GM19395 (cell line): ENCODE measurements around the gene FAM168B.
"Not testable (repeated sequence)": the region's sequence is repeated elsewhere in the genome, so short reads cannot be mapped to it uniquely, and the experiment has no call there.

Experiments
- ATAC-seq: cut with Tn5 transposase; IDR thresholded peaks from one replicate; pipeline ENCODE4 v1.9.1; 2021; ENCODE audit warnings: mild to moderate bottlenecking, moderate library complexity; ENCODE audit not compliant: unreplicated experiment

FAM168B gene

GRCh38 chr2:131093006-131093695 is at the start of gene FAM168B:
Gene FAM168B (minus strand): TSS chr2:131093460. CDS start chr2:131082646, 10,814 bp downstream.
- ATAC-seq, result peak; percentile 83

GRCh38 chr2:131142849-131143248 is 49.6 kb upstream of the FAM168B start:
- ATAC-seq, result no peak

GRCh38 chr2:131140581-131140980 is 47.3 kb upstream of the FAM168B start:
- no peak for ATAC-seq

- no peak for ATAC-seq
Measured at GRCh38 chr2:131132729-131133128, 39.5 kb upstream of the FAM168B start.

- ATAC-seq, result no peak
Measured at GRCh38 chr2:131130298-131130596, 37.0 kb upstream of the FAM168B start.

- no peak for ATAC-seq
Measured at GRCh38 chr2:131127981-131128380, 34.7 kb upstream of the FAM168B start.

- ATAC-seq, result no peak
Measured at GRCh38 chr2:131127076-131127475, 33.8 kb upstream of the FAM168B start.

- no peak for ATAC-seq
Measured at GRCh38 chr2:131126436-131126835, 33.2 kb upstream of the FAM168B start.

GRCh38 chr2:131125195-131125757 is 32.0 kb upstream of the FAM168B start:
- ATAC-seq, result no peak

- no peak for ATAC-seq
Measured at GRCh38 chr2:131123192-131123591, 29.9 kb upstream of the FAM168B start.

- ATAC-seq, result no peak
Measured at GRCh38 chr2:131122496-131122895, 29.2 kb upstream of the FAM168B start.

- no peak for ATAC-seq
Measured at GRCh38 chr2:131121464-131121863, 28.2 kb upstream of the FAM168B start.

- ATAC-seq, result no peak
Measured at GRCh38 chr2:131120815-131121317, 27.6 kb upstream of the FAM168B start.

GRCh38 chr2:131115752-131116151 is 22.5 kb upstream of the FAM168B start:
- no peak for ATAC-seq

GRCh38 chr2:131114950-131115349 is 21.7 kb upstream of the FAM168B start:
- not testable (repeated sequence) for ATAC-seq

- no peak for ATAC-seq
Measured at GRCh38 chr2:131113566-131114227, 20.4 kb upstream of the FAM168B start.

- no peak for ATAC-seq
Measured at GRCh38 chr2:131112529-131112928, 19.3 kb upstream of the FAM168B start.

- peak; percentile 43 for ATAC-seq
Measured at GRCh38 chr2:131105950-131106801, 12.9 kb upstream of the FAM168B start.

- ATAC-seq, result peak; percentile 78
Measured at GRCh38 chr2:131105156-131105949, 12.1 kb upstream of the FAM168B start, which contains the start of gene PLEKHB2. Gene PLEKHB2 (plus strand): TSS chr2:131105336. CDS start chr2:131120942, 15,606 bp downstream.

- peak; percentile 82 for ATAC-seq
Measured at GRCh38 chr2:131104487-131105155, 11.4 kb upstream of the FAM168B start.
